ENCODE measurements around the gene SNTG2.

GRCh38 chr2:1224901-1225300 is 274.3 kb downstream of the SNTG2 start:
- TF ChIP-seq POLR2A (IDR thresholded peaks at IDR 0.05) (no peak), CTCF (IDR thresholded peaks at IDR 0.05) (no peak)

All from heart left ventricle (tissue), 13 donors.